Stimulated activated CD4-positive, alpha-beta T cell treated with anti-CD3 and anti-CD28 coated beads, Interleukin-2, amount 100 ng/mL, for 24 hours (primary cell): ENCODE measurements around the gene SLC13A1.

ENCODE experiments used
- DNase-seq, 2 donors: peaks; one replicate each; pipeline ENCODE4 v3.0.0-alpha.2; 2020

Gene SLC13A1

GRCh38 chr7:123191132-123191531 lies 8.6 kb downstream of the SLC13A1 start:
- no peak for DNase-seq

DNA sequence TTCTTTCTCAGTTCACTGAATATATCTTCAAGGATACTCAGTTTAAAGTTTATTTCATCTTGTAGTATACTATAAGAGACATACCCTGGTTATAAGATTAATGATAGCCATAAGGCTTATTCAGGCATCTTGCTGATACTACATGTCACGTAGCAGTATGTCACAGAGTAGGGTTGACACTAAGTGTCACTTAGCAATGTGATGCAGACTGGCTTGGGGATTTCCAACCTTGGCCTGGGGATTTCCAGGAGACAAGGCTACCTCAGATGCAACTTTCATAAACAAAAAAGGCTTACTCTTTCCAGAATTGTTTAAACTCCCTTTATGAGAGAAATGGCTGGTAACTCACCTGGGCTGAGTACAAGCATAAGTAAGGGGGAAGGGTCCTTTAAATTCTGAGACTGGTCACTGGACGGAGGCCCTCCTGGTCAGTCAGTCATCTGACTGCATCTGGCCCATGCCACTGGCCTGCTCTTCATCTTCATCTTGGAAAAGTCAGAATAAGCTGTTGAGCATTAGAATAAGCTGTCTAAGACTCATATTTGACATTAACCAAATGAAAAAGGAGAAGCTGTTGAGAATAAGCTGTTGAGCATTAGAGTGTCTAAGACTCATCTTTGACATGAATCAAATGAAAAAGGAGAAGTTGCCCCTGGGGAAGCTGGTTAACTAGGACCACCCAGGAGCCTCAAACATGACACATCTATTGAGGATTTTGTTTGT lies 9.5 kb downstream of the SLC13A1 start:
- no peak for DNase-seq

DNA sequence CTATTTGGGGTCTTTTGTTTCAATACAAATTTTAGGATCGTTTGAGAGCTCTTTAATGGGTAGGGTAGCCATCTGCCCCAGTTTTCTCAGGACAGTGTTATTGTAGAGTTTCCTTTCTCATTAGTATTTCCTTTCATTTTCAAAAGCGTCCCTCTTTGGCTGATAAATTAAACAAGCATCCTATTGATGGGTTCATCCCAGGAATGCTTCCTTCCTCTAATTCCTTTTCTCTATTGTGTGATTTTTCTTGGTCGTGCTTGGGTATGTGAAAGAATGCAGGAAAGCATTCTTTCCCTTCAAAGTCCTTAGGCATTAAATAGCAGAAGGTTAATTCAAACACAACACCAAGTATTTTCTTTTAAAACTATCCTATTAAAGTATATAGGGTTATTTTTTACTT lies 14.0 kb downstream of the SLC13A1 start:
- no peak for DNase-seq

GRCh38 chr7:123184271-123184670 lies 15.5 kb downstream of the SLC13A1 start:
- no peak for DNase-seq

GRCh38 chr7:123183431-123183830 lies 16.3 kb downstream of the SLC13A1 start:
- no peak for DNase-seq

GRCh38 chr7:123177442-123177841 lies 22.3 kb downstream of the SLC13A1 start:
- no peak for DNase-seq

- DNase-seq = no peak
Observed at GRCh38 chr7:123170333-123171246, 29.2 kb downstream of the SLC13A1 start.

DNA sequence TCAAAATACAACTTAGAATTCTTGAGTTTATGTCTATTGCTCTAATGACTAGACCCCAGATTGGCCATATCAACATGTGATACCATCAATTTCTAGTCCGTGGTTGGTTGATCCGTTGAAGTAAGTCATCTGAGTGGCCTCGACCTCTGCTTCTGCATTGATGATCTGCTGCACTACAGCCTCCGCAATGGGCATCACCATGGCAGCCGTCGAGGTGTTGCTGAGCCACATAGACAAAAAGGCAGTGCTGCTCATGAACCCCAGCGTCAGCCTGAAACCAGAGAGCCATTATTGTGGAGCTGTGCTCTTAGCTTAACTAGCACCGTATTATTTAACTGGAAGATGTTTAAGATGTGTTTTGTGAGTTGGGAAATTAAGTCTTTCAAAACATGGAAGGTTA lies 30.7 kb downstream of the SLC13A1 start:
- DNase-seq = no peak

DNA sequence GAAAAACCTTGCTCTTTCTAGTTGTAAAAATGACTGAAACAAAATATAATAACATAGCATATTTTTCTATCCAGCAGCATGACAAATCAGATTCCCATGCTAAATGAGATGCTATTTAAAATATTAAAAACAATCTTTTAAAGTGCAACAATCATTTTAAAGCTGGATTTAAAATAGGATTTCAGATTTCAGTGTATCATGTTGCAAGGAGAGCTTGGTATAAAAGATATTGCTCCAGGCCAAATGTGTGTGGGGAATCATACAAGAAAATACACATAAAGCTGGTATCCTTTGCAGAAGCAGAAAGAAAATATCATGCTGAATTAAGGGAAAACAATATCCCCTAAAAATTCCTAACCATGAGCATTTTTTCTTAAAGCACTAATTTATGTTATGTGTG lies 42.2 kb downstream of the SLC13A1 start:
- no peak for DNase-seq

- DNase-seq = no peak
Observed at GRCh38 chr7:123155571-123155970, 44.2 kb downstream of the SLC13A1 start.

- peak; percentile 40 to 52 for DNase-seq
Observed at GRCh38 chr7:123154231-123154860, 45.4 kb downstream of the SLC13A1 start.

- no peak for DNase-seq
Observed at GRCh38 chr7:123151443-123151842, 48.3 kb downstream of the SLC13A1 start.

- DNase-seq = no peak
Observed at GRCh38 chr7:123148813-123149212, 51.0 kb downstream of the SLC13A1 start.

- DNase-seq = no peak
Observed at GRCh38 chr7:123143252-123144006, 56.3 kb downstream of the SLC13A1 start.

GRCh38 chr7:123140561-123140960 lies 59.2 kb downstream of the SLC13A1 start:
- no peak for DNase-seq

GRCh38 chr7:123135960-123136359 lies 63.8 kb downstream of the SLC13A1 start:
- no peak for DNase-seq

DNA sequence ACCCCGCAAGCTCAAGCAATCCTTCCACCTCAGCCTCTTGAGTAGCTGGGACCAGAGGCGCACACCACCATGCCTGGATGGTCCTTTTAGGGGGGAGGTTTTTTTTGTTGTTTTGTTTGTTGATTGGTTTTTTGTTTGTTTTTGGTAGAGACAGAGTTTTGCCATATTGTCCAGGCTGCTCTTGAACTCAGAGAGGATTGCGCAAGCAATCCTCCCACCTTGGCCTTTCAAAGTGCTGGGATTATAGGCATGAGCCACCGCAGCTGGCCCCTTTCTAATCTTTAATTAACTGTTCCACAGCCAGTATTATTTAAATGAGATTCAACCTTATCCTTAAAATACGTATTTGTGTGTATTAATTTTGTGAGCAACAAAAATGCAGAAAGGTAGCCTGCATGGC lies 65.8 kb downstream of the SLC13A1 start:
- no peak for DNase-seq

DNA sequence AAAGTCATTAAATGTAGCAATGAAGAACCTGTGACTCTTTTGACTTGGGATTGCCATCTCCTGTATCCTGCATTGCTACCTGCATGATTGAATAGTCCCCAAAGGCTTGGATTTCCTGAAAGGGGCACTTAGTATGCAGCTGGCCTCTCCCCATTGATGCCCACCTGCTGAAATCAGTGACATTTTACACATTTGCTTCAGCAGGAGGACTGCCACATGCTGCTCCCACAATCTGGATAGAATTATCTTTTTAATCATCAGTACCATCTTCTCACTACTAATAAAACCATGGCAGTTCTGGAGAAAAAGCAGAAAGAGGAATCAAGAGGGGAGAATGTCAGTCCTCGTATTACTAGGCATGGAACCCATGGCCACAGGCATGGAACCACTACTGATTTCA lies 67.8 kb downstream of the SLC13A1 start:
- DNase-seq = no peak

- no peak for DNase-seq
Observed at GRCh38 chr7:123131556-123131955, 68.2 kb downstream of the SLC13A1 start.

- DNase-seq = no peak
Observed at GRCh38 chr7:123131140-123131539, 68.6 kb downstream of the SLC13A1 start.

- DNase-seq = no peak
Observed at GRCh38 chr7:123126691-123127090, 73.1 kb downstream of the SLC13A1 start.

DNA sequence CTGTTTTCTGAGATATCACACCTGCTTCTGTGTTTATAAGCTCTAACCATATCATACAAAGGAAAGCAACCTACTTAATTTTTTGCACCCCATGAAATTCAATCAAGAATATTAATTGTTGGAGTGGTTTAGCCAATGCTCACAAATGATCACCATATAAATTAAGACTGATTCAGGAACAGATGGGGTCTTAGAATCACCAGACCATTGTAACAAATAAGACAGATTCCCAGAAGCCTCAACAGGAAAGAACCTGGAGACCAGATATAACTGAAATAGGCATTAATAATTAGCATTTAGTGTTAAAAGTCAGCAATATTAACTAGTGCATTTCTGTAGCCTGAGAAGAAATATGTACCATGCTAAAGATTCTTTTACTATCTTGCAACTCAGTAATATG lies 73.6 kb downstream of the SLC13A1 start:
- no peak for DNase-seq

- DNase-seq = no peak
Observed at GRCh38 chr7:123125231-123125630, 74.5 kb downstream of the SLC13A1 start.
